Testis (tissue), 2 donors: ENCODE results near the gene MYF5.

Experiments
- POLR2A ChIP-seq: fragments of 450-650 bp; IDR thresholded peaks from one replicate; pipeline ENCODE4 v1.6.1; 2017; ENCODE audit warnings: antibody characterized with exemption, mild to moderate bottlenecking, moderate library complexity
- TF ChIP-seq, protein P1 (sequence below), 3 experiments: fragments of 450-650 bp in 2 of 3; fragments of 200-600 bp in 1 of 3; sonication (generic) in 1 of 3; IDR thresholded peaks; one replicate each; pipeline ENCODE4 v1.5.1; 2016 to 2019; ENCODE audit warnings: antibody characterized with exemption in 3 of 3, mild to moderate bottlenecking in 2 of 3, moderate library complexity in 1 of 3

- TF ChIP-seq, protein P1, sequence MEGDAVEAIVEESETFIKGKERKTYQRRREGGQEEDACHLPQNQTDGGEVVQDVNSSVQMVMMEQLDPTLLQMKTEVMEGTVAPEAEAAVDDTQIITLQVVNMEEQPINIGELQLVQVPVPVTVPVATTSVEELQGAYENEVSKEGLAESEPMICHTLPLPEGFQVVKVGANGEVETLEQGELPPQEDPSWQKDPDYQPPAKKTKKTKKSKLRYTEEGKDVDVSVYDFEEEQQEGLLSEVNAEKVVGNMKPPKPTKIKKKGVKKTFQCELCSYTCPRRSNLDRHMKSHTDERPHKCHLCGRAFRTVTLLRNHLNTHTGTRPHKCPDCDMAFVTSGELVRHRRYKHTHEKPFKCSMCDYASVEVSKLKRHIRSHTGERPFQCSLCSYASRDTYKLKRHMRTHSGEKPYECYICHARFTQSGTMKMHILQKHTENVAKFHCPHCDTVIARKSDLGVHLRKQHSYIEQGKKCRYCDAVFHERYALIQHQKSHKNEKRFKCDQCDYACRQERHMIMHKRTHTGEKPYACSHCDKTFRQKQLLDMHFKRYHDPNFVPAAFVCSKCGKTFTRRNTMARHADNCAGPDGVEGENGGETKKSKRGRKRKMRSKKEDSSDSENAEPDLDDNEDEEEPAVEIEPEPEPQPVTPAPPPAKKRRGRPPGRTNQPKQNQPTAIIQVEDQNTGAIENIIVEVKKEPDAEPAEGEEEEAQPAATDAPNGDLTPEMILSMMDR (IDR thresholded peaks at IDR 0.05), result no peak
- TF ChIP-seq POLR2A, result no peak
These were observed 13.6 kb upstream of the MYF5 start for GRCh38 chr12:80702889-80703805.
